HS-27A (cell line): ENCODE measurements around the gene SLC26A3.
"Not testable (repeated sequence)": the region's sequence is repeated elsewhere in the genome, so short reads cannot be mapped to it uniquely, and the experiment has no call there.

Experiments
- DNase-seq: peaks from one replicate; pipeline ENCODE4 v3.0.0-alpha.2; 2012; ENCODE audit warnings: low read depth, missing footprints

Gene SLC26A3

GRCh38 chr7:107803009-107803610 is at the start of gene SLC26A3:
Gene SLC26A3 (minus strand): TSS chr7:107803223. CDS start chr7:107794509, 8,714 bp downstream.
- no peak for DNase-seq

DNA sequence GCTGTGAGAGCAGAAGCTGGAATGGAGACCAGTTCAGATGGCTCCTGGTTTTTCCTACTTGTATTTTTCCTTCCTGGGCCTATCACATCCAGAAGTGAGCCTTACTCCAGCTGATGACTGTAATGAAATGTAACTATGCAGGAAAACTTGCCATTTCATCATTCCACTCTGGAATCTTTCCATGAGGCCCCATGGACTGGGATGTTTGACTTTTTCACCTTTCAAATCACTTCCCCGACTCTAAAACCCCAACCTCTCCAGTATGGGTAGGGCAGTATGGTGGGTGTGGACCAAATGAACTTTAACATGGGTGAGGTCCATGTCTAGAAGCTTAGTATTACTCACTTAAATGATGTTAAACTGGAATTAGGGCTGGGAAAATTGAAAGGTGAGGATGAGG is 47.6 kb upstream of the SLC26A3 start:
- no peak for DNase-seq

DNA sequence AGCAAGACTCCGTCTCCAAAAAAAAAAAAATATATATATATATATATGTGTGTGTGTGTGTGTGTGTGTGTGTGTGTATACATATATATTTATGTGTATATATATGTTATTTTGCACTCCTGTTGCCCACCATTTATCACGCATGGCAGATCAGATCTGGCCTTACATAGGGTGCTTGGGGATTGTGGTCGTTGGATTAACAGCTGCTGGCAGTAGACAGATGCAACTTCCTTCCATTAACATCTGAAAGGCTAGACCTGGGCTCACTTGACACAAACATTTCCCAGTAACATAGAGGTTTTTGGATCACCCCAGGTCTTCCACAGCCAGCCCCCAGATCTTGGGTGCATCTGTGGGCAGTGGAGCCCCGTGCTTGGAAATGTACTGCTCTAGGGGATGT is 47.2 kb upstream of the SLC26A3 start:
- no peak for DNase-seq

- DNase-seq = not testable (repeated sequence)
These were observed 45.2 kb upstream of the SLC26A3 start for GRCh38 chr7:107848211-107848610.

DNA sequence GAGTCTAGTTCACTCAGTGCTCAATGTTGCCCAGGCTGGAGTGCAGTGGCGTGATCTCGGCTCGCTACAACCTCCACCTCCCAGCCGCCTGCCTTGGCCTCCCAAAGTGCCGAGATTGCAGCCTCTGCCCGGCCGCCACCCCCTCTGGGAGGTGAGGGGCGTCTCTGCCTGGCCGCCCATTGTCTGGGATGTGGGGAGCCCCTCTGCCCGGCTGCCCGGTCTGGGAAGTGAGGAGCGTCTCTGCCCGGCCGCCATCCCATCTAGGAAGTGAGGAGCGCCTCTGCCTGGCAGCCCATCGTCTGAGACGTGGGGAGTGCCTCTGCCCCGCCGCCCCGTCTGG is 44.8 kb upstream of the SLC26A3 start:
- DNase-seq = not testable (repeated sequence)

DNA sequence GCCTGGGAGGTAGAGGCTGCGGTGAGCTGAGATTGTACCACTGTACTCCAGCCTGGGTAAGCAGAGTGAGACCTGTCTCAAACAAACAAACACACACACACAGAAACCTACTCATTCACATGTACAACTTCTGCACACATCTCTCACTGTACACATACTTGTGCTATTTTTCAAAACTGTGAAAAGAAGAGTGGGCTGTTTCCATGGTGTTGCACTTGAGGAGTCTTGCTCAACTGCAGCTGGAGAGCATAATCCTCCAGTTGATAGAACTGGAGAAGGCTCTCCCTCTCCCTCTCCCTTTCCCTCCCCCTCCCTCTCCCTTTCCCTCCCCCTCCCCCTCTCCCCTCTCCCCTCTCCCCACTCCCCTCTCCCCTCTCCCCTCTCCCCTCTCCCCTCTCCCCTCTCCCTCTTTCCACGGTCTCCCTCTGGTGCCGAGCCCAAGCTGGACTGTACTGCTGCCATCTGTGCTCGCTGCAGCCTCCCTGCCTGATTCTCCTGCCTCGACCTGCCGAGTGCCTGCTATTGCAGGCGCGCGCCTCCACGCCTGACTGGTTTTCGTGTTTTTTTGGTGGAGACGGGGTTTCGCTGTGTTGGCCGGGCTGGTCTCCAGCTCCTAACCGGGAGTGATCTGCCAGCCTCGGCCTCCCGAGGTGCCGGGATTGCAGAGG is 44.3 kb upstream of the SLC26A3 start:
- no peak for DNase-seq

DNA sequence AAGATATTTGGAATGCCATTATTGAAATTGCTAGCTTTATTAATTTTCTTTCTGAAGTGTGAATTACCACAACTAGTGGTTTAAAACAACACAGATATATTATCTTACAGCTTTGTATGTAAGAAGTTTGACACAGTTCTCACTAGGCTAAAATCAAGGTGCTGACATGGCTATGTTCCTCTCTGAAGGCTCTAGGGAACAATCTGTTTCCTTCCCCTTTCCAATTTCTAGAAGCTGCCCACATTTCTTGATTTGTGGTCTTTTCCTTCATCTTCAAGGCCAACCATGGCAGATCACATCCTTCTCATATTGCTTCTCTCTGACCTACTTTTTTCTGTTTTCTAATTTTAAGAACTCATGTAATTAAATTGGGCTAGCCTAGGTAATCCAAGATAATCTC is 43.3 kb upstream of the SLC26A3 start:
- DNase-seq = no peak

DNA sequence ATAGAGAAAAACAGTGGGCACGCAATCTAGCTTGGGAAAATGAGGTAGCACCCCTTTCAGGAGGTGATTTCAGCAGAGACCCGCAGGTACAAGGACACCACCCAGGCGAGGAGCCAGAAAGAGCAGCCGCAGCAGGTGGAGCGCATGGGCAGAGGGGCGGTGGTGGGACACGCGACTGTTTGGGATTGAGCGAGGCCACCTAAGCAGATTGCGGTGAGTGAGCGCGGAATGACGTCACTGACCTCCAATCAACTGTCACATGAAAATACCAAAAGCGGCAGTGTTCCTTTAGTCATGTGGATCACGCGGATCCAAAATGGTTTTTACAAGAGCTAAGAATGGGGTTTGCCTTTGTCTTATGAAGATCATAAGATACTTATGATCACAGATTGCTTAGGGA is 40.2 kb upstream of the SLC26A3 start:
- DNase-seq = no peak

GRCh38 chr7:107842213-107842612 is 39.2 kb upstream of the SLC26A3 start:
- DNase-seq = no peak

DNA sequence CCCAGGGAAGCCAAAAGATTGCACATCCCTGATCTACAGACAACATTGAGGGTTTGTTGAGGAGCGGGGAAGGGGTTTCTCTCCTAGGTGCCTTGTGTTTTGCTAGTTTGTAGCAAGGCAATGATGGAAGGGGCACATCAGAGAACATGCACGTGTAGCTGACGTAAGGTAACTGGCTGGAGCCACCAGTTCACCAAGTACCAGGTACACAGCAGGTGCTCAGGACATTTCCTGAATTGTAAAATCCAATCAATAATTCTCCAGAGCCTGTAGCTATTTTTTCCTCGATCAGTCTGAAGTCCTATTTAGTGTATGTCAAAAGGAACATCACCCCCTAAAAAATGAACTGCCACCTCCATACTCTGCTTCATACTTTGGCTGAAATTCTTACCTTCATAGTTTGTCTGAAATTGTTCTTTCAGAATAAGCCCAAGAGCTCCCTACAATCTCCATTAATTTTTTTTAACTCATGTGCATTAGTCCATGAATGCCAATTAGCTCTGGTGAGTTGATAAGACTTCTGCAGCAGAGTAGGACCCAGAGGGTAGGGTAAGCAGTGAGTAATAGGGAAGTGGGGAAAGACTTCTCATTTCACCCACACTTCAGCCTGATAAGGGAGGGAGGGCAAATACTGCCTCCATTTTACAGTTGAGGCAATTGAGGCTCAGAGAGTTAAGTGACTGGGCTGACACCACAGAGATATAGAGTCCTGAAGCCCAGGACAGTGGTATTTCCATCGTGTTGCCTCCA is 36.0 kb upstream of the SLC26A3 start:
- DNase-seq = no peak

DNA sequence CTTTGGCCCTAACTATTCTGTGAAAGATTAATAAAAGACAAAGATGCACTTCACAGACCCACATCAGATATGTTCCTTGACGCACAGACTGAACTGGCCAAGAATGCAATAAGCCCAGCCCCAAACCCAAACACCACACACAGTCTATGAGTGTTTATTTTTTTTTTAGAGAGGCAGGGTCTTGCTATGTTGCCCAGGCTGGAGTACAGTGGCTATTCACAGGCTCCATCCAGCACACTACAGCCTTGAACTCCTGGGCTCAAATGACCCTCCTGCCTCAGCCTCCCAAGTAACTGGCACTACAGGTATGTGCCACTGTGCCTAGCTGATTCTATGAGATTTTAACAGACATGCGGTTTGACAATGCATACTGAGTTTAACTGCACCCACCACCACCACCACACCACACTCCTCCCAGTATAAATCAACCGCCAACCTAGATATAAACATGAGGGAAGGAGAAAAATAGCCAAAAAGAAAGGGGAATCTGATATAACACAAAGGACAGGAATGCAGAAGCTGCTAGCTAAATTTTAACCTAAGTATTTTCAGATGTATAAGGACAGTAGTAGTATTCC is 35.1 kb upstream of the SLC26A3 start:
- DNase-seq = no peak

GRCh38 chr7:107837145-107837512 is 34.1 kb upstream of the SLC26A3 start:
- DNase-seq = no peak

DNA sequence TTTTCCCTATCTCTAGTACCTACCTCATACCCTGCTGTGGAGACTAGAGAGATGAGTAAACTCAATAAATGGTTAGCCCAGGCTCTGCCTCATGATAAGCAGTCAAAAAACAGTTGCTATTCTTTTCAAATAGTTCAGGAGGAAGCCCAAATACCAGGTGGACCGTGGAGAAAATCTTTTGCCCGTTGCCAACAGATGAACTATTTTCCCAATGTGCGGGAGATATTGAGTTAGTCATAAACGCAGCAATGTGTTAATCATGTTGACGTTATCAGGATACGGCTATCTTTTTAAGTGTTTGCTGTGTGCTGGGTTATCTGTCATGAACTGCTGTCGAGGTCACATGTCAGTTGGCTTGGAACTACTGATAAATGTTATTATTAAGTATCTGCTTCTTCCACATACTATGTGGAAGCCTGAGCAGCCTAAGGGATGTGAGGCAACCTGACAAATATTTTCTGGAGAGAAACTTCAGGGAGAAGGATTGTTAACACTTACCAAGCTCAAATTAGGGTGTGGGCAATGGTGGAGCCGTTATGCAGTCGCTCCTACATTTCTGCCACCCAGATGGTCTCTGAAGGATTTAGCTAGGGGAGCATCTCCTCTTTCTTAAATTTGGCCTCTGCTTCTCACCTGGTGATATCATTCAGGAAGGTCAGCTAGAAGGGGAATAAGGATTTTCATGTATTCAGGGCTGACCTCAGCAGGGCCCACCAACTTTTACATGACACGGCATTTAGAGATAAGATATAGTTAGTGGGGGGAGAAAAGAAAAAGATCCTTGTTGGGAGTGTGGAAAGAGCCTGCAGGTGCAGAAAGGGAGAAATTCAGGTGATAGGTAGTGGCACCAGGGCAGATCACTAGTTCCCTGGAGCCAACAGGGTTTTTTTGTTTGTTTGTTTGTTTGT is 33.5 kb upstream of the SLC26A3 start:
- no peak for DNase-seq

DNA sequence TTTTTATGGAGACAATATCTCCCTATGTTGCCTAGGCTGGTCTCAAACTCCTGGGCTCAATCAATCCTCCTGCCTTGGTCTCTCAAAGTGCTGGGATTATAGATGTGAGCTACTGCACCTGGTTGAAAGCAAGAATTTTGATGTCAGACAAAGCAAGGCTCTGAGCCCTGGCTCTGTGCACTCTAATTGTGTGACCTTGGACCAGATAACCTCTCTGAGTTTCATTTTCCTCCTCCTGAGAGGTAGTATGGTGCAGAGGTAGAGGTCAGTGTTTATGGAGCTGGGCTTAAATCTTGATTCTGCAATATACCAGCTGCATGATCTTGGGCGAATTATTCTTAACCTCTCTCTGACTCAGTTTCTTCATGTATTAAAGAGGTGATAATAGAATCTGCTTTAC is 31.4 kb upstream of the SLC26A3 start:
- no peak for DNase-seq

DNA sequence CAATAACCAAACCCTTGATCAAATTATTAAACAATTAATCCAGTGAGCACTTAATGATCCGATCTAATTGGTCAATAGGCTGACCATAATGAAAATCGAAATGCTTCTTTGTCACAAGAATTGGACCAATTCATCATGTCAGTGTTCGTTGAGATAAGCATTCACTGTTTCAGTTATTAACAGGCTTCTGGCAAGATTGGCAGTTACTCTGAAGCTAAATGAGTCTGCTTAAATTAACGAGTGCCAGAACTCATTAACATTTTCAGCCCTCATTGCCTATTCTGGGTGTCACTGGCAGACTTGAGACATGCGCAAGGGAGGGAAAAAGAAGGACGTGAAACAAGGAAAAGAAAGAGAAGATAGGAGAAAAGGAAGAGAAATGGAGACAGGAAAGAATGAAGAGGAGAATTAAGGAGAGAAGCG is 30.7 kb upstream of the SLC26A3 start:
- DNase-seq = no peak

- no peak for DNase-seq
These were observed 27.4 kb upstream of the SLC26A3 start for GRCh38 chr7:107830420-107830819.

DNA sequence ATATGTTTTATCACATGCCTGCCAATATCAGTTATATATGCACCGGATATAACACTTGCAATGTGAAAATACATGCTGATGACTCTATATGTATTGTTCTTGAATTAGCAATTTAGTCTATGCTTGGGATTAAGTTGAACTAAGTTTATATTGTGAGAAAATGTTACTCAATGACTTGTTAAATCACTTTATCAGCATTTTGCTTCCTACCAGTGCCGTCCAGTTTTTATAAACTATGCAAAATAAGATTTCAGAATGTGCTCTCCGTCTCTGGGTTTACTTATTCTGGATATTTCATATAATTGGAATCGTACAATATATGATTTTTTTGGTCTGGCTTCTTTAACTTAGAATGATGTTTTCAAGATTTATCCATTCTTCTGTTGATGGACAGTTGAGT is 25.5 kb upstream of the SLC26A3 start:
- DNase-seq = no peak

- DNase-seq = no peak
These were observed 24.5 kb upstream of the SLC26A3 start for GRCh38 chr7:107827501-107827900.

DNA sequence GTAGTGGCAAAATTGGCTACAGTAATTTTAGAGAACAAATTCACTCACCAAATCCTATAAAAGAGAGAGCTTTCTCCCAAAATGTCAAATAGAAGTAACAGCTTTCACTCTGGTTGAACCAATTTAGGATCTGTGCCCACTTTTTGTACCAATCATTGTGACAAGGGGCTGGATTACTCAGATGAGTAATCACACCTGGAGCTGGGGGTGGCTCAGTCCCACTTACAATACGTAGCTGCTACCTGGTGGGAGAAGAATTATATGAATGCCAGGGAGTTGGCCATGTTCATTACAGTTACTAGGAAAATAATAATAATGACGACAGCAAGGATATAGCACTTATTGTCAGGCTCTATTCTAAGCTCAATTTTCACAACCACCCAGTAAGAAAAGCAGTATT is 23.4 kb upstream of the SLC26A3 start:
- DNase-seq = no peak

- no peak for DNase-seq
These were observed 21.8 kb upstream of the SLC26A3 start for GRCh38 chr7:107824858-107825257.

- DNase-seq = no peak
These were observed 15.6 kb upstream of the SLC26A3 start for GRCh38 chr7:107818622-107819021.

DNA sequence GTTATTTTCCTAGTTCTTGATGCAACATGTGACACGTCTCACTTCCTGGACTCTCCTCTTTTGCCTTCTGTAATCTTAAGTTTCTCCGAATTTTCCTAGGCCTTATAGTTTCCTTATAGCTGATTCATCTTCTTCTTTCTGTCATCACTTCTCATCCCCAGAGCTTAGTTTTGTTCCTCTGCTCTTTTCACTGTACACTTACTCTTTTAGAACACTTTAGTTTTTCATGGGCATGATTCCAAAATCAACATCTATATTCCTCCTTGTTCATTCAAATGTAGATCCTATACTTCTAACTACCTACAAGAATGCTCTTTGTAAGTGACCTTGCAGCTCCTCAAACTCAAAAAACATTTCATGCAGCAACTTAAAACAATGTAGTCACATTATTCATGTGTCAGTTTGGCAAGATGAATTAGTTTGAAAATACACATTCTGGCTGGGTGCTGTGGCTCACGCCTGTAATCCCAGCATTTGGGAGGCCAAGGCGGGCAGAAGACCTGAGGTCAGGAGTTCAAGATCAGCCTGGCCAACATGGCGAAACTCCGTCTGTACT is 13.1 kb upstream of the SLC26A3 start:
- DNase-seq = no peak
